MM.1S (cell line): Measurements from ENCODE around the gene KCMF1.

Source experiments
- DNase-seq: peaks from one replicate; pipeline ENCODE4 v3.0.0-alpha.2; 2015
- H2AFZ ChIP-seq: fragments of 300-600 bp; sonication (generic); 2 replicates; pipeline ENCODE4 v1.6.0; 2016; ENCODE audit warnings: antibody characterized with exemption, low read length
- H3F3A ChIP-seq: fragments of 300-600 bp; sonication (generic); 2 replicates; pipeline ENCODE4 v1.6.1; 2016; ENCODE audit warnings: mild to moderate bottlenecking, antibody characterized with exemption, low read length, moderate library complexity, mixed read lengths; ENCODE audit not compliant: insufficient read depth
- H3K27ac ChIP-seq: fragments of 300-600 bp; sonication (generic); 2 replicates; pipeline ENCODE4 v1.5.1; 2016; ENCODE audit warnings: mild to moderate bottlenecking, low read length
- H3K27me3 ChIP-seq: fragments of 300-600 bp; sonication (generic); replicated peaks from 2 replicates; pipeline ENCODE4 v1.6.0; 2016; ENCODE audit warnings: low read length; ENCODE audit not compliant: insufficient read depth
- H3K36me3 ChIP-seq: fragments of 300-600 bp; sonication (generic); replicated peaks from 2 replicates; pipeline ENCODE4 v1.6.1; 2016; ENCODE audit warnings: mild to moderate bottlenecking, low read length, mixed read lengths; ENCODE audit not compliant: insufficient read depth
- H3K4me1 ChIP-seq: fragments of 300-600 bp; sonication (generic); 2 replicates; pipeline ENCODE4 v1.6.1; 2016; ENCODE audit warnings: low read length, mixed read lengths
- H3K4me2 ChIP-seq: fragments of 300-600 bp; sonication (generic); 2 replicates; pipeline ENCODE4 v1.6.0; 2016; ENCODE audit warnings: low read depth, low read length
- H3K4me3 ChIP-seq: fragments of 300-600 bp; sonication (generic); 2 replicates; pipeline ENCODE4 v1.5.1; 2016; ENCODE audit warnings: low read length, mixed read lengths
- H3K79me2 ChIP-seq: fragments of 300-600 bp; sonication (generic); 2 replicates; pipeline ENCODE4 v1.6.1; 2016; ENCODE audit warnings: mixed run types, low read length, mixed read lengths
- H3K9ac ChIP-seq: fragments of 300-600 bp; sonication (generic); 2 replicates; pipeline ENCODE4 v1.6.1; 2016; ENCODE audit warnings: low read length, mixed read lengths
- H3K9me2 ChIP-seq: fragments of 300-600 bp; sonication (generic); replicated peaks from 2 replicates; pipeline ENCODE4 v1.6.1; 2016; ENCODE audit warnings: mild to moderate bottlenecking, low read length, mixed read lengths; ENCODE audit not compliant: insufficient read depth
- H3K9me3 ChIP-seq: fragments of 300-600 bp; sonication (generic); replicated peaks from 2 replicates; pipeline ENCODE4 v1.6.1; 2016; ENCODE audit warnings: mild to moderate bottlenecking, low read length, mixed read lengths; ENCODE audit not compliant: insufficient read depth
- H4K20me1 ChIP-seq: fragments of 300-600 bp; sonication (generic); 2 replicates; pipeline ENCODE4 v1.6.1; 2016; ENCODE audit warnings: mild to moderate bottlenecking, low read length, moderate library complexity, mixed read lengths; ENCODE audit not compliant: insufficient read depth
- EZH2 ChIP-seq: fragments of 300-600 bp; sonication (generic); optimal IDR thresholded peaks from 2 replicates; pipeline ENCODE3; 2017; ENCODE audit warnings: low read depth, mild to moderate bottlenecking, antibody characterized with exemption, low read length, mixed read lengths
- EZH2phosphoT487 ChIP-seq: fragments of 300-600 bp; sonication (generic); IDR thresholded peaks from 2 replicates; pipeline ENCODE4 v1.6.1; 2018; ENCODE audit warnings: antibody characterized with exemption, low read length
- TF ChIP-seq, protein P1 (sequence below): fragments of 300-600 bp; sonication (generic); IDR thresholded peaks from 2 replicates; pipeline ENCODE4 v1.5.1; 2016; ENCODE audit warnings: antibody characterized with exemption, low read length, mixed read lengths

Gene KCMF1

GRCh38 chr2:85066006-85066740 is 95.2 kb downstream of the KCMF1 start:
- Histone ChIP-seq H3K4me2 (no peak overlapping the region; the same call in 1 of the 2 replicates), H3K36me3 (no peaks in the 10 kb centered on the region), H3F3A (no peaks in the 10 kb centered on the region), H3K4me3 (no peak overlapping the region), H2AFZ (no peak overlapping the region), H3K79me2 (no peaks in the 10 kb centered on the region), H3K4me1 (no peaks in the 10 kb centered on the region), H3K9ac (no peak overlapping the region), H3K27ac (no peak overlapping the region), H3K9me2 (no peaks in the 10 kb centered on the region), H3K27me3 (no peaks in the 10 kb centered on the region), H4K20me1 (no peaks in the 10 kb centered on the region), H3K9me3 (no peaks in the 10 kb centered on the region)
- DNase-seq: no peak
- TF ChIP-seq, protein P1, sequence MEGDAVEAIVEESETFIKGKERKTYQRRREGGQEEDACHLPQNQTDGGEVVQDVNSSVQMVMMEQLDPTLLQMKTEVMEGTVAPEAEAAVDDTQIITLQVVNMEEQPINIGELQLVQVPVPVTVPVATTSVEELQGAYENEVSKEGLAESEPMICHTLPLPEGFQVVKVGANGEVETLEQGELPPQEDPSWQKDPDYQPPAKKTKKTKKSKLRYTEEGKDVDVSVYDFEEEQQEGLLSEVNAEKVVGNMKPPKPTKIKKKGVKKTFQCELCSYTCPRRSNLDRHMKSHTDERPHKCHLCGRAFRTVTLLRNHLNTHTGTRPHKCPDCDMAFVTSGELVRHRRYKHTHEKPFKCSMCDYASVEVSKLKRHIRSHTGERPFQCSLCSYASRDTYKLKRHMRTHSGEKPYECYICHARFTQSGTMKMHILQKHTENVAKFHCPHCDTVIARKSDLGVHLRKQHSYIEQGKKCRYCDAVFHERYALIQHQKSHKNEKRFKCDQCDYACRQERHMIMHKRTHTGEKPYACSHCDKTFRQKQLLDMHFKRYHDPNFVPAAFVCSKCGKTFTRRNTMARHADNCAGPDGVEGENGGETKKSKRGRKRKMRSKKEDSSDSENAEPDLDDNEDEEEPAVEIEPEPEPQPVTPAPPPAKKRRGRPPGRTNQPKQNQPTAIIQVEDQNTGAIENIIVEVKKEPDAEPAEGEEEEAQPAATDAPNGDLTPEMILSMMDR: no peak
- no peak for TF ChIP-seq EZH2
- no peak for TF ChIP-seq EZH2phosphoT487

GRCh38 chr2:85066874-85067351 is 96.0 kb downstream of the KCMF1 start:
- Histone ChIP-seq H2AFZ (peak overlapping the region; percentile 54), H3K27me3 (no peaks in the 10 kb centered on the region), H3K9ac (no peak overlapping the region), H3F3A (no peaks in the 10 kb centered on the region), H3K36me3 (no peaks in the 10 kb centered on the region), H3K9me3 (no peaks in the 10 kb centered on the region), H3K4me3 (peak overlapping the region; percentile 33; the same call in 1 of the 2 replicates), H3K4me2 (peak overlapping the region; percentile 46), H4K20me1 (no peaks in the 10 kb centered on the region), H3K27ac (no peak overlapping the region), H3K79me2 (no peaks in the 10 kb centered on the region), H3K4me1 (no peaks in the 10 kb centered on the region), H3K9me2 (no peaks in the 10 kb centered on the region)
- TF ChIP-seq EZH2phosphoT487 (no peak), EZH2 (no peak)
- TF ChIP-seq, protein P1: peak; percentile 80
- peak; percentile 63 for DNase-seq

- Histone ChIP-seq H3K4me3 (no peak overlapping the region), H3K9ac (no peak overlapping the region), H3K79me2 (no peaks in the 10 kb centered on the region), H3K4me2 (no peak overlapping the region), H4K20me1 (no peaks in the 10 kb centered on the region), H3F3A (no peaks in the 10 kb centered on the region), H3K27me3 (no peaks in the 10 kb centered on the region), H3K4me1 (no peaks in the 10 kb centered on the region), H3K9me3 (no peaks in the 10 kb centered on the region), H3K9me2 (no peaks in the 10 kb centered on the region), H2AFZ (no peak overlapping the region), H3K27ac (no peak overlapping the region), H3K36me3 (no peaks in the 10 kb centered on the region)
- TF ChIP-seq EZH2 (no peak), EZH2phosphoT487 (no peak)
- TF ChIP-seq, protein P1: no peak
- no peak for DNase-seq
Observed at GRCh38 chr2:85071096-85071495, 100.1 kb downstream of the KCMF1 start.
